Body of pancreas (tissue), 4 donors: ENCODE measurements around the gene AGBL3. TPM values are rescaled to one million over a fixed set of nuclear protein-coding genes. Genes with fewer than 3 reads are reported as not detected.

Experiments used
- ATAC-seq: fragments of 150-250 bp; one replicate; pipeline ENCODE4 v1.9.1; 2016
- DNase-seq, 4 donors: peaks; one replicate each; pipeline ENCODE4 v3.0.0-alpha.2; 2019
- H3K27ac ChIP-seq, 4 donors: fragments of 200-600 bp; sonication (generic); 1 replicate in 3 of 4; 2 replicates in 1 of 4; pipeline versions ENCODE4 v1.5.1 to v1.6.1; 2016 to 2019; ENCODE audit warnings: mild to moderate bottlenecking in 1 of 4, mixed read lengths in 1 of 4, moderate library complexity in 1 of 4
- H3K27me3 ChIP-seq, 2 donors: fragments of 200-600 bp; sonication (generic); one replicate each; pipeline ENCODE4 v1.6.0; 2016; ENCODE audit warnings: mild to moderate bottlenecking in 1 of 2
- H3K36me3 ChIP-seq, 2 donors: fragments of 200-600 bp; sonication (generic); replicated peaks in 1 of 2; 2 replicates each; pipeline ENCODE4 v1.5.1; 2016; ENCODE audit warnings: low read depth in 2 of 2; ENCODE audit not compliant: insufficient read depth in 1 of 2
- H3K4me1 ChIP-seq: fragments of 200-600 bp; sonication (generic); one replicate; pipeline ENCODE4 v1.6.0; 2016
- H3K4me3 ChIP-seq, 2 donors: fragments of 200-600 bp; sonication (generic); 1 replicate in 1 of 2; 2 replicates in 1 of 2; pipeline ENCODE4 v1.5.1; 2016 to 2019
- H3K9me3 ChIP-seq, 3 donors: fragments of 200-600 bp; sonication (generic); 1 replicate in 2 of 3; 2 replicates in 1 of 3; pipeline ENCODE4 v1.5.1; 2016
- CTCF ChIP-seq, 7 experiments: fragments of 450-650 bp in 4 of 7; fragments of 200-600 bp in 3 of 7; sonication (generic) in 3 of 7; IDR thresholded peaks; one replicate each; pipeline ENCODE4 v1.5.1; 2016 to 2019; ENCODE audit warnings: antibody characterized with exemption in 7 of 7
- POLR2A ChIP-seq, 3 donors: fragments of 450-650 bp; IDR thresholded peaks; one replicate each; pipeline ENCODE4 v1.6.1; 2016; ENCODE audit warnings: antibody characterized with exemption in 3 of 3, mild to moderate bottlenecking in 2 of 3
- WGBS, 2 donors: methylation state at CpG; one replicate each; pipeline ENCODE4 v1.1.5; 2017; 5-methylcytosine and 5-hydroxymethylcytosine counted together
- intact Hi-C: fragments of 100-400 bp; cut with DNase I; formaldehyde crosslinking; loops from one replicate; pipeline ENCODE4 v1.15.1; 2023
- total RNA-seq, 2 donors: library from RNA; depleted of rRNA; stranded (reverse); fragments of >200 nt; gene quantifications; one replicate each; pipeline ENCODE4 v1.1.0, GENCODE V29; 2016

The AGBL3 gene
- total RNA-seq, 2 donors from 2014 or later = 0.33 to 2.6 TPM

DNA sequence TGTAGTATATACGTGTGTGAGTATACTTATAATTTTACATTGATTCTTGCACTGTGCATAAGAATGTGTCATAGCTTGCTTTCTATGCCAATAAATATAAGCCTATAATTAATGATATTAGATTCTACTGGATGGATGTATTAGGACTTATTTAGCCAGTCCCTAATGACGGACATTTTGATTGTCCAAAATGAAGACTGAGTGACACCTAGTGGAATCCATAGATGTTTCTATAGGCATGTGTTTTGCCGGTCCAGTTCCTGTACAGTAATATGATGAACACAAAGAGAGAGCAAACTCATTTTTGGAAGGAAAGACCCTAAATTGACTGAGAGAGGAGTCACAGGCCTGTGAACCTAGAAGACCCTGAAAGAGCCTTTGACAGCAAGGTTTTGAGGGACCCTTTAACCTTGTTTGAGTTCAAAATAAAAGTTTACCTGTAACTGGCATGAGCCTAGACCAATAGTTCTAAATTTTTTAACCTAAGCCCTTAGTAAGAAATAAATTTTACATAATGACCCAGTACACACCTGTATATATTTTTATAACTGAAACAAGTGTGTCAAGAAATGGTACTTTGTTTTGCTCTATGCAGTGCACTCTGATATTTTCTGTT lies 42.4 kb upstream of the AGBL3 start:
- DNase-seq (no peak), ATAC-seq (peak; percentile 50)
- H3K27ac ChIP-seq = no peak overlapping the region

DNA sequence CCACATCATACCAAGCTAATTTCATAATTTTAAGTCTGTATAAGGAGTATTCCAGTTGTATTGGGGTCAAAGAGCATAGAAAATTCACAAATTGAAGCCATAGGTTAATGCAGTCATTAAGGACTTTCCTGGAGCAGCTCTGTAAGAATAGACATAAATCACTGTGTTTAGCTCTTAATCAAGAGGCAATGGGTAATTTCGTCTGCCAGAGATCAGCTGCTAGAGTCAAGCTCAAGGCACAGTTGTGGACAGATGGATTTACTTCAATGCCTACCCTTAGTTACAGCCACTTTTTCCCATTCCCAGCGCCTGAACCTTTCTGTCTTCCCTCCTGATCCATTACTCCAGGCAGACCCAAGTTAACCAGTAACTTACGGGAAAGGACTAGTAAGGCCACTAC lies 40.6 kb upstream of the AGBL3 start:
- peaks cover 19% of the 10 kb centered on the region for H3K4me1 ChIP-seq
- no peak overlapping the region for H3K27ac ChIP-seq
- no peaks in the 10 kb centered on the region for H3K36me3 ChIP-seq
- intact Hi-C loops = no loop called here
- DNase-seq (no peak), ATAC-seq (no peak)
- TF ChIP-seq CTCF (IDR thresholded peaks at IDR 0.05) (no peak), POLR2A (IDR thresholded peaks at IDR 0.05) (no peak)
- no peak overlapping the region for H3K4me3 ChIP-seq
- no peaks in the 10 kb centered on the region for H3K9me3 ChIP-seq
- WGBS, 2 donors = 50 to 58% methylated on average over 3 of the region's 3 CpGs
- no peaks in the 10 kb centered on the region for H3K27me3 ChIP-seq

More for the DNA sequence above, 42.4 kb upstream of the AGBL3 start:
- H3K4me1 ChIP-seq = peaks cover 19% of the 10 kb centered on the region
- no peaks in the 10 kb centered on the region for H3K36me3 ChIP-seq
- 22 to 29% methylated on average over 3 of the region's 3 CpGs for WGBS, 2 donors
- intact Hi-C loops = no loop called here
- H3K9me3 ChIP-seq = no peaks in the 10 kb centered on the region
- no peaks in the 10 kb centered on the region for H3K27me3 ChIP-seq
- peak in 5 of 7 experiments; percentile 7 to 53 (median 41) for TF ChIP-seq CTCF (IDR thresholded peaks at IDR 0.05)
- TF ChIP-seq POLR2A (IDR thresholded peaks at IDR 0.05) = no peak
- H3K4me3 ChIP-seq = no peak overlapping the region

- no peaks in the 10 kb centered on the region for H3K36me3 ChIP-seq
- ATAC-seq (no peak), DNase-seq (no peak)
- peaks cover 16% of the 10 kb centered on the region for H3K4me1 ChIP-seq
- WGBS, 2 donors = 78% methylated on average over 2 of the region's 2 CpGs
- TF ChIP-seq CTCF (IDR thresholded peaks at IDR 0.05) (no peak), POLR2A (IDR thresholded peaks at IDR 0.05) (no peak)
- no peaks in the 10 kb centered on the region for H3K9me3 ChIP-seq
- intact Hi-C loops = no loop called here
- no peak overlapping the region for H3K27ac ChIP-seq
- H3K27me3 ChIP-seq = no peaks in the 10 kb centered on the region
- H3K4me3 ChIP-seq = no peak overlapping the region
Measured at GRCh38 chr7:134946260-134946659, 40.0 kb upstream of the AGBL3 start.

GRCh38 chr7:134947329-134947728 lies 39.0 kb upstream of the AGBL3 start:
- Histone ChIP-seq H3K27me3 (no peaks in the 10 kb centered on the region), H3K4me1 (peaks cover 6% of the 10 kb centered on the region), H3K4me3 (no peak overlapping the region), H3K9me3 (no peaks in the 10 kb centered on the region), H3K36me3 (no peaks in the 10 kb centered on the region), H3K27ac (no peak overlapping the region)
- 83 to 85% methylated on average over 11 to 17 of the region's 17 CpGs for WGBS, 2 donors
- no peak for DNase-seq
- intact Hi-C loops = no loop called here
- no peak for ATAC-seq
- TF ChIP-seq CTCF (IDR thresholded peaks at IDR 0.05) (no peak), POLR2A (IDR thresholded peaks at IDR 0.05) (no peak)

DNA sequence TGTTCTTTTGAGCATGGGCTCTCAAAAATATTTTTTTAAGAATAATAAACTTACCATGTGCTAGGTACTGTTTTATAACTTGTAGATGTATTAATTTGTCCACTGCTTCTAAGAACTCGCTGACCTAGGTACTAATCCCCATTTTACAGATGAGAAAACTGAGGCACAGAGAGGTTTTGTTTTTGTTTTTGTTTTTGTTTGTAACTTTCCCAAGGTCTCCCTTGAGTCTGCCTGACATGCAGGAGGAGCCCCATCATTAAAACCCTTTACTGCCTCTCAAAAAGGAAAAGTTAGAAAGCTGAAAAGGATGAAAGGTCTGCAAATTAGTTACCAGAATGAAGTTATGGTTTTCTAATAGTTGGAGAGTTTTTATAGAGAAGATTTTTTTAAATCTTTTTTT lies 38.5 kb upstream of the AGBL3 start:
- H3K27ac ChIP-seq = no peak overlapping the region
- intact Hi-C loops = no loop called here
- 80 to 86% methylated on average over 1 of the region's 1 CpG for WGBS, 2 donors

More for the DNA sequence above, 38.5 kb upstream of the AGBL3 start:
- ATAC-seq (no peak), DNase-seq (no peak)
- Histone ChIP-seq H3K4me3 (no peak overlapping the region), H3K4me1 (peaks cover 2% of the 10 kb centered on the region), H3K36me3 (no peaks in the 10 kb centered on the region), H3K9me3 (no peaks in the 10 kb centered on the region), H3K27me3 (no peaks in the 10 kb centered on the region)
- TF ChIP-seq POLR2A (IDR thresholded peaks at IDR 0.05) (no peak), CTCF (IDR thresholded peaks at IDR 0.05) (no peak)
